Kidney (tissue), 14 donors: ENCODE measurements around the gene ZNF614. TPM values are rescaled to one million over a fixed set of nuclear protein-coding genes. Genes with fewer than 3 reads are reported as not detected.

ENCODE experiments used
- DNase-seq, 5 donors: peaks; one replicate each; pipeline ENCODE4 v3.0.0-alpha.2; 2013 to 2020
- FAIRE-seq: peaks from 2 replicates; lab custom pipeline; 2012; peaks lifted over from hg19 to GRCh38; lab: Jason Lieb, UNC
- H3K27ac ChIP-seq, 2 donors: one replicate each; pipeline ENCODE4 v1.7.0; 2013; ENCODE audit warnings: low read depth in 2 of 2, low read length in 2 of 2, inconsistent platforms in 1 of 2
- H3K27me3 ChIP-seq: one replicate; pipeline ENCODE4 v1.7.1; 2013; ENCODE audit warnings: low read length, inconsistent platforms; ENCODE audit not compliant: control insufficient read depth, insufficient read depth
- H3K36me3 ChIP-seq, 3 donors: one replicate each; pipeline versions ENCODE4 v1.7.0 to v1.7.1; 2013; ENCODE audit warnings: low read length in 3 of 3, control low read depth in 1 of 3, inconsistent platforms in 1 of 3; ENCODE audit not compliant: insufficient read depth in 3 of 3, control insufficient read depth in 2 of 3
- H3K4me1 ChIP-seq, 3 donors: one replicate each; pipeline versions ENCODE4 v1.7.0 to v1.7.1; 2013; ENCODE audit warnings: low read length in 3 of 3, inconsistent platforms in 1 of 3, low read depth in 1 of 3; ENCODE audit not compliant: control insufficient read depth in 2 of 3, insufficient read depth in 2 of 3
- H3K4me3 ChIP-seq, 3 donors: one replicate each; pipeline versions ENCODE4 v1.7.0 to v1.8.1; 2013; ENCODE audit warnings: low read length in 3 of 3, control low read depth in 1 of 3, inconsistent platforms in 1 of 3
- H3K9ac ChIP-seq, 3 donors: one replicate each; pipeline versions ENCODE4 v1.7.0 to v1.7.1; 2013; ENCODE audit warnings: low read length in 3 of 3, control low read depth in 1 of 3, inconsistent platforms in 1 of 3
- H3K9me3 ChIP-seq, 3 donors: one replicate each; pipeline versions ENCODE4 v1.7.0 to v1.7.1; 2013; ENCODE audit warnings: low read length in 3 of 3, control low read depth in 1 of 3, inconsistent platforms in 1 of 3; ENCODE audit not compliant: control insufficient read depth in 2 of 3, insufficient read depth in 1 of 3
- CTCF ChIP-seq: IDR thresholded peaks from 3 replicates; pipeline ENCODE4 v1.5.1; 2012; ENCODE audit warnings: mild to moderate bottlenecking, moderate library complexity, borderline replicate concordance; ENCODE audit not compliant: insufficient read depth; ENCODE audit errors: extremely low read depth
- intact Hi-C: fragments of 100-400 bp; cut with DNase I; formaldehyde crosslinking; loops from one replicate; pipeline ENCODE4 v1.11.1; 2022
- polyA plus RNA-seq: library from polyadenylated mRNA; stranded (reverse); fragments of 350-450 nt; fragmentation: Illumina TruSeq; extraction: RNeasy Lipid Tissue Mini Kit (QIAGEN cat#74804); gene quantifications from one replicate; pipeline ENCODE4 v1.2.3, GENCODE V29; 2014; ENCODE audit warnings: low read depth, low replicate concordance; ENCODE audit not compliant: insufficient read depth
- total RNA-seq: library from RNA; stranded (reverse); fragmentation: NEBNext Ultra II Directional; extraction: Animal tissue kit (Norgen Biotek cat#: 25700); gene quantifications from one replicate; pipeline ENCODE4 v1.2.1, GENCODE V29; 2021
- donor health status: control.
- donor health status: control.
- donor health status: control.
- donor health status: control.
- donor health status: control.
- donor health status: DM: yes; HTN: yes; CAD: no.
- donor health status: Normal renal cell carcinoma (clear cell type).

Gene ZNF614
- total and polyA plus RNA-seq, 2 donors from 2014 or later = 3.0 to 9.4 TPM

GRCh38 chr19:52020506-52020905 lies 7.7 kb downstream of the ZNF614 start:
- no peak for FAIRE-seq
- intact Hi-C loops = no loop called here
- no peak overlapping the region for H3K27ac ChIP-seq

GRCh38 chr19:52010674-52011073 lies 17.5 kb downstream of the ZNF614 start:
- DNase-seq (no peak), FAIRE-seq (no peak)
- H3K4me3 ChIP-seq = no peak overlapping the region
- H3K27me3 ChIP-seq = no peaks in the 10 kb centered on the region
- no peak overlapping the region for H3K27ac ChIP-seq
- peaks cover 0 to 8% (median 0%) of the 10 kb centered on the region in 3 donors for H3K9me3 ChIP-seq
- no peak overlapping the region for H3K9ac ChIP-seq
- intact Hi-C loops = no loop called here
- peaks cover 0 to 3% (median 3%) of the 10 kb centered on the region in 3 donors for H3K4me1 ChIP-seq
- peaks cover 2 to 7% (median 3%) of the 10 kb centered on the region in 3 donors for H3K36me3 ChIP-seq
- TF ChIP-seq CTCF = no peak

More at GRCh38 chr19:52020506-52020905, 7.7 kb downstream of the ZNF614 start:
- Histone ChIP-seq H3K4me1 (no peaks in the 10 kb centered on the region), H3K4me3 (peak overlapping the region in 1 of 3 donors; percentile 11), H3K36me3 (peaks cover 37 to 52% (median 51%) of the 10 kb centered on the region in 3 donors), H3K9me3 (peaks cover 9 to 41% (median 20%) of the 10 kb centered on the region in 3 donors), H3K27me3 (no peaks in the 10 kb centered on the region), H3K9ac (no peak overlapping the region)
- DNase-seq = no peak
- no peak for TF ChIP-seq CTCF

GRCh38 chr19:52007806-52008557 lies 20.2 kb downstream of the ZNF614 start, which contains the start of gene ZNF615:
Gene ZNF615 (minus strand): TSS chr19:52008211. CDS start chr19:52003711, 4,500 bp downstream.
- no peak for FAIRE-seq

More at GRCh38 chr19:52007806-52008557, 20.2 kb downstream of the ZNF614 start, which contains the start of gene ZNF615:
- peaks cover 2 to 11% (median 4%) of the 10 kb centered on the region in 3 donors for H3K36me3 ChIP-seq
- no peak for TF ChIP-seq CTCF
- H3K4me3 ChIP-seq = peak within 1 kb of the TSS; percentile 99 to 100 (median 99)
- H3K27ac ChIP-seq = peak within 1 kb of the TSS; percentile 85 to 88
- peaks cover 0 to 3% (median 0%) of the 10 kb centered on the region in 3 donors for H3K9me3 ChIP-seq
- intact Hi-C loops = no loop called here
- peak within 1 kb of the TSS; percentile 77 to 99 (median 88) for H3K9ac ChIP-seq
- peaks cover 0 to 3% (median 3%) of the 10 kb centered on the region in 3 donors for H3K4me1 ChIP-seq
- no peaks in the 10 kb centered on the region for H3K27me3 ChIP-seq
- peak; percentile 92 to 97 (median 95) for DNase-seq
